Right lobe of liver (tissue), 6 donors: Measurements from ENCODE around the gene ANXA6. TPM values are rescaled to one million over a fixed set of nuclear protein-coding genes. Genes with fewer than 3 reads are reported as not detected.

Source experiments
- ATAC-seq, 4 donors: fragments of 200-7000 bp; cut with Tn5 transposase; one replicate each; pipeline ENCODE4 v1.9.1; 2020; ENCODE audit warnings: mild to moderate bottlenecking in 4 of 4, moderate library complexity in 4 of 4
- DNase-seq, 3 donors: peaks; one replicate each; pipeline ENCODE4 v3.0.0-alpha.2; 2020
- H3K27ac ChIP-seq, 3 donors: fragments of 200-600 bp; one replicate each; pipeline ENCODE4 v1.8.0; 2022
- H3K27me3 ChIP-seq, 2 donors: fragments of 200-600 bp; one replicate each; pipeline ENCODE4 v1.8.0; 2022
- H3K36me3 ChIP-seq, 4 donors: fragments of 200-600 bp; sonication (generic) in 1 of 4; one replicate each; pipeline versions ENCODE4 v1.5.1 to v1.8.0; 2017 to 2022; ENCODE audit warnings: control low read depth in 1 of 4
- H3K4me1 ChIP-seq, 4 donors: fragments of 200-600 bp; sonication (generic) in 1 of 4; one replicate each; pipeline versions ENCODE4 v1.5.1 to v1.8.0; 2017 to 2022; ENCODE audit warnings: control low read depth in 1 of 4
- H3K4me3 ChIP-seq, 3 donors: fragments of 200-600 bp; one replicate each; pipeline ENCODE4 v1.8.0; 2022
- H3K9me3 ChIP-seq, 4 donors: fragments of 200-600 bp; sonication (generic) in 1 of 4; one replicate each; pipeline versions ENCODE4 v1.5.1 to v1.8.0; 2017 to 2022; ENCODE audit warnings: control low read depth in 1 of 4
- POLR2A ChIP-seq: fragments of 450-650 bp; IDR thresholded peaks from one replicate; pipeline ENCODE4 v1.6.1; 2017; ENCODE audit warnings: antibody characterized with exemption, mild to moderate bottlenecking
- WGBS: methylation state at CpG from one replicate; pipeline ENCODE4 v1.1.6; 2018; ENCODE audit warnings: low coverage, low lambda C conversion rate; ENCODE audit not compliant: insufficient coverage; ENCODE audit errors: missing lambda C conversion rate; 5-methylcytosine and 5-hydroxymethylcytosine counted together
- intact Hi-C, 2 donors: fragments of 100-400 bp; cut with DNase I; formaldehyde crosslinking; loops; one replicate each; pipeline versions ENCODE4 v1.11.2 to v1.14.1; 2022
- total RNA-seq, 6 experiments: library from RNA; depleted of rRNA in 2 of 6; stranded (reverse); fragments of >200 nt in 2 of 6; fragmentation: NEBNext Ultra II Directional in 3 of 6; extraction: Animal tissue kit (Norgen Biotek cat#: 25700) in 3 of 6; gene quantifications; one replicate each; pipeline versions ENCODE4 v1.1.0 to v1.2.4, GENCODE V29; 2016 to 2023
- TF ChIP-seq, protein P1 (sequence below), 4 donors: fragments of 200-600 bp in 3 of 4; fragments of 450-650 bp in 1 of 4; IDR thresholded peaks; one replicate each; pipeline versions ENCODE4 v1.5.1 to v1.8.0; 2016 to 2022; ENCODE audit warnings: antibody characterized with exemption in 4 of 4, mild to moderate bottlenecking in 2 of 4
- donor health status: DM: no; HTN: yes; CAD: no.
- donor health status: DM: no; HTN: no; CAD: no.
- donor health status: DM: no; HTN: no; CAD: no.
- donor health status: DM: no; HTN: yes; CAD: no.
- donor health status: DM: no; HTN: yes; CAD: no.

ANXA6 gene
- total RNA-seq, 6 experiments from 2014 or later, result 143 to 236 (median 165) TPM

DNA sequence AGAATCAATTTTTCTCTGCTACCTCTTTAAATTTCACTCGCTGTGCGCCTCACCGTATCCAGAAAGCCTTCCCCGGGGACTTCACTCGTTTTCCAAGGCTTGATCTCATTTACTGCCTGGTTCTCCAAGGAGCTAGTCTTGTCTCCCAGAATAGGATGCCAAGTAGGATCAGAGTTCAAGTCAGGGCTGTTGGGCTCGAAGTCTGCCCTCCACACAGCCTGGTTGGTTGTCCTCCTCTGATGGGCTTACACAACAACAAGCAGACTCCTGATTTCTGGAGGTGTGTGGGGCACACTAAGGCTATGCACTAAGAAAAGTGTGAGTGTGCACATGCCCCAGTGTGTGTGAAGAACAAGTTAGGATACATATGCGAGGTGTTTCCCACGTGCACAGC, 62.7 kb downstream of the ANXA6 start:
- Histone ChIP-seq H3K27me3 (no peaks in the 10 kb centered on the region), H3K9me3 (no peaks in the 10 kb centered on the region), H3K27ac (peak overlapping the region; percentile 48 to 83 (median 67)), H3K4me1 (peaks cover 0 to 73% (median 28%) of the 10 kb centered on the region in 4 donors), H3K36me3 (no peaks in the 10 kb centered on the region), H3K4me3 (no peak overlapping the region)
- intact Hi-C loops, result no loop called here
- no peak for TF ChIP-seq POLR2A
- ATAC-seq (peak; percentile 2 to 25 (median 7)), DNase-seq (no peak)
- 54% methylated on average over 8 of the region's 8 CpGs for WGBS

DNA sequence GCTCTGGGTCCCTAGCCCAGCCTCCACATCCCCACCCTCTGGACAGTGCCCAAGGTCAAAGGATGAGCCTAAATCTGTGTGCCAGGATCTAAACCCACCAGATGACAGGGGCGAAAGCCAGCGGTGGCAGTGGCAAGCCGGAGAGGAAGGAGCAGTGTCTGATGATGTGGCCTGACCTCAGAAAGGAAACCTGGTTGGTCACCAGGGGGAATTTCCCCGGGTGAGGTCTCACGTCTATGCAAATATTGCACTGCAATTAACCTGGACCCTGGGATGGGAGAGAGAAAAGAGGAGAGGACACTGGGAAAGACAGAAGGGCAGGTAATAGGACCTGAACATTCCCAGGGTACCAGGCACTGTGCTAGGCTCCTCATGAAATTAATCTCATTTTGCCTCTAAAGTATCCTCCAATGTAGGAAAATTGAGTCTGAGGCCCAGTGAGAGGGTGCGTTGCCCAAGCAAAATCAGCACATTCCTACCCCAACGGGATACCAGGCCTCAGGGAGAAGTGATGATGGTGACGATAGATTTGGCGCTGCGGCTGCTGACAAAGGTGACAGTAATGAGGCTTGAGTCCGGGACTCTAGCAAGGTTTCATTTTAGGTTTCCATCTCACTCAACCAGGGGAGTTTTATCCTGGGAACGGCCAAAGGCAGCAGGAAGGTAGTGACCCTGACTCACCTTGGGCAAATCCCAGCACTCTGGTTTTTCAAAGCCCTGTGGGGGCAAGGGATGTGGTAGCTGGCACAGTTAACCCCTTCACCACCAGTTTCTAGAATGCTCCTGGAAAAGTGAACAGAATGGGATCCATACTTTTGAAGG, 63.3 kb downstream of the ANXA6 start:
- WGBS, result 31% methylated on average over 11 of the region's 12 CpGs
- Histone ChIP-seq H3K36me3 (no peaks in the 10 kb centered on the region), H3K27ac (peak overlapping the region; percentile 48 to 83 (median 67)), H3K4me3 (no peak overlapping the region), H3K9me3 (no peaks in the 10 kb centered on the region), H3K4me1 (peaks cover 0 to 67% (median 26%) of the 10 kb centered on the region in 4 donors), H3K27me3 (no peaks in the 10 kb centered on the region)
- TF ChIP-seq, protein P1, sequence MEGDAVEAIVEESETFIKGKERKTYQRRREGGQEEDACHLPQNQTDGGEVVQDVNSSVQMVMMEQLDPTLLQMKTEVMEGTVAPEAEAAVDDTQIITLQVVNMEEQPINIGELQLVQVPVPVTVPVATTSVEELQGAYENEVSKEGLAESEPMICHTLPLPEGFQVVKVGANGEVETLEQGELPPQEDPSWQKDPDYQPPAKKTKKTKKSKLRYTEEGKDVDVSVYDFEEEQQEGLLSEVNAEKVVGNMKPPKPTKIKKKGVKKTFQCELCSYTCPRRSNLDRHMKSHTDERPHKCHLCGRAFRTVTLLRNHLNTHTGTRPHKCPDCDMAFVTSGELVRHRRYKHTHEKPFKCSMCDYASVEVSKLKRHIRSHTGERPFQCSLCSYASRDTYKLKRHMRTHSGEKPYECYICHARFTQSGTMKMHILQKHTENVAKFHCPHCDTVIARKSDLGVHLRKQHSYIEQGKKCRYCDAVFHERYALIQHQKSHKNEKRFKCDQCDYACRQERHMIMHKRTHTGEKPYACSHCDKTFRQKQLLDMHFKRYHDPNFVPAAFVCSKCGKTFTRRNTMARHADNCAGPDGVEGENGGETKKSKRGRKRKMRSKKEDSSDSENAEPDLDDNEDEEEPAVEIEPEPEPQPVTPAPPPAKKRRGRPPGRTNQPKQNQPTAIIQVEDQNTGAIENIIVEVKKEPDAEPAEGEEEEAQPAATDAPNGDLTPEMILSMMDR (IDR thresholded peaks at IDR 0.05), result no peak
- TF ChIP-seq POLR2A, result no peak
- peak; percentile 7 to 69 (median 36) for ATAC-seq
- DNase-seq, result peak in 2 of 3 donors; percentile 66 to 73
- intact Hi-C loops, result no loop called here

DNA sequence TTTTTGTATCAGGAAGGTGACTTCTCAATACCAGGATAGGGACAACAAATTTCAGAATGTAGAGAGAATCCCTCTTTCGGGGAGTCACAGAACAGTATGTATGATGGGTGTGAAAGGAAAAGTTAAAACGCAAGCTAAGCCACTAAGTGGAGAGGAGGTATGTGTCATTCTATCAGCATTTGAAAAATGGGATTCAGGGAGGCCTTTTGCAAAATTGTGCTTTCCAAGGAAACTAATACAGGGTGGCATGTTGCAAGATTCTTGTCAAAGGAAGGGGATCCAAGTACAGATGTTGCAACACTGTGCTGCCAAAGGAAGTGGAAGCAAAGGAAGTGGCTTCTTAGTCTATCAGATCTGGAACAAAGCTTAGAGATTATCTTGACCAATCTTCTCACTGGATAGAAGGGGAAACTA, 64.1 kb downstream of the ANXA6 start:
- Histone ChIP-seq H3K27me3 (no peaks in the 10 kb centered on the region), H3K36me3 (no peaks in the 10 kb centered on the region), H3K9me3 (no peaks in the 10 kb centered on the region), H3K4me1 (peaks cover 0 to 59% (median 26%) of the 10 kb centered on the region in 4 donors), H3K4me3 (no peak overlapping the region), H3K27ac (peak overlapping the region; percentile 48 to 83 (median 67))
- DNase-seq (no peak), ATAC-seq (peak; percentile 10 to 43 (median 16))
- 15% methylated on average over 2 of the region's 2 CpGs for WGBS
- intact Hi-C loops, result no loop called here
- TF ChIP-seq, protein P1 (IDR thresholded peaks at IDR 0.05), result no peak
- TF ChIP-seq POLR2A, result no peak

DNA sequence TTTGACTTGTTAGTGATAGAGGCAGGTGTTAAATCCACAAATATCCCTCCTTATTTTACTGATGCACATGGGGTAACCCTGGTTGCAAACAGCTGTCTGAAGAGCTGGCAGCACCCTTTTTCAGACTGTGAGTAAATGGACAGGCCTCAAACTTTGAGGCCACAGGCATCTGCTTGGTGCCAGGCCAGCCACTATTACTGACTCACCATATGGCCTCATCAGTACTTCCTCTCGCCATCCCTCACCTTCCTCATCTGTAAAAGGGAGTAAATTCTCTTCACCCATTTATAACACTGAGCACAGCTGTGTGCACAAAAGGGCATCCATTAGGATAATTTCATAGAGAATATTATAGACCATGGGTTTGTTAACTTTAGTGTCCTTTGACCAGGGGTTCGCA, 64.8 kb downstream of the ANXA6 start:
- Histone ChIP-seq H3K27ac (no peak overlapping the region), H3K27me3 (no peaks in the 10 kb centered on the region), H3K4me3 (no peak overlapping the region), H3K4me1 (peaks cover 0 to 52% (median 26%) of the 10 kb centered on the region in 4 donors), H3K9me3 (no peaks in the 10 kb centered on the region), H3K36me3 (no peaks in the 10 kb centered on the region)
- DNase-seq (no peak), ATAC-seq (peak in 1 of 4 donors; percentile 24)
- TF ChIP-seq POLR2A, result no peak
- TF ChIP-seq, protein P1 (IDR thresholded peaks at IDR 0.05), result no peak
- 47% methylated on average over 2 of the region's 2 CpGs for WGBS
- intact Hi-C loops, result no loop called here

DNA sequence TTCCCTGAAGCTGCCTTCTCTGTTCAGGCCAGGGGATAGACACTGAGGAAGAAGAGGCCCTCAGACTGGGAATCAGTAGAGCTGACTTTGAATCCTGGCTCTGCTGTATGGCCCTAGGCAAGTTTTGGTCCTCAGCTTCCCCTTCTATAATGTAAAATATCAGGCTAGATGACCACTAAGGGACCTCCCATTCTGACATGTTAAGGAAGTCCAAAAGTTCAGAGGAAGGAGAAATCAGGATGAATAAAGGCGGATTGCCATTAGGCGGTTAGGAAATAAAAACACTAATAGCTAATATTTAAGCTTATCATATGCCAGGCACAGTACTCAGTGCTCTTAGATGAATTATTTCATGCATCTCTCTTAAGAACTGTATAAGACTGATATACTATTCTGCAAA, 67.9 kb downstream of the ANXA6 start:
- no peak overlapping the region for H3K4me3 ChIP-seq
- DNase-seq, result no peak
- H3K36me3 ChIP-seq, result no peaks in the 10 kb centered on the region
- H3K27ac ChIP-seq, result no peak overlapping the region
- H3K9me3 ChIP-seq, result no peaks in the 10 kb centered on the region
- ATAC-seq, result no peak
- 27% methylated on average over 2 of the region's 2 CpGs for WGBS
- no peaks in the 10 kb centered on the region for H3K27me3 ChIP-seq
- H3K4me1 ChIP-seq, result peaks cover 0 to 42% (median 18%) of the 10 kb centered on the region in 4 donors
- TF ChIP-seq, protein P1 (IDR thresholded peaks at IDR 0.05), result no peak
- no peak for TF ChIP-seq POLR2A
- intact Hi-C loops, result no loop called here
